SIG-M5 treated with dmso at 0.1 percent for 504 hours (cell line): ENCODE measurements around the gene CLTB.
"Not testable (repeated sequence)": the region's sequence is repeated elsewhere in the genome, so short reads cannot be mapped to it uniquely, and the experiment has no call there.

Source experiments
- DNase-seq: peaks from one replicate; lab custom pipeline; 2025; ENCODE audit not compliant: unreplicated experiment; lab: John Stamatoyannopoulos, UW

The CLTB gene

GRCh38 chr5:176427971-176428370, 11.6 kb upstream of the CLTB start:
- no peak for DNase-seq

- no peak for DNase-seq
Measured at GRCh38 chr5:176426876-176427275, 10.5 kb upstream of the CLTB start.

- no peak for DNase-seq
Measured at GRCh38 chr5:176425791-176426190, 9.5 kb upstream of the CLTB start.

GRCh38 chr5:176425138-176425537, 8.8 kb upstream of the CLTB start:
- DNase-seq: no peak

GRCh38 chr5:176424181-176424580, 7.8 kb upstream of the CLTB start:
- no peak for DNase-seq

GRCh38 chr5:176420972-176421544, 4.7 kb upstream of the CLTB start:
- DNase-seq: no peak

GRCh38 chr5:176420086-176420485, 3.7 kb upstream of the CLTB start:
- no peak for DNase-seq

GRCh38 chr5:176418251-176418650, 1.9 kb upstream of the CLTB start:
- no peak for DNase-seq

GRCh38 chr5:176416965-176417364, 626 bp upstream of the CLTB start:
- DNase-seq: no peak

GRCh38 chr5:176415240-176415951, 943 bp downstream of the CLTB start:
- DNase-seq: no peak

- DNase-seq: no peak
Measured at GRCh38 chr5:176414704-176415103, 1.6 kb downstream of the CLTB start.

GRCh38 chr5:176413709-176414191, 2.6 kb downstream of the CLTB start:
- no peak for DNase-seq

GRCh38 chr5:176413255-176413565, 3.1 kb downstream of the CLTB start:
- DNase-seq: no peak

GRCh38 chr5:176412517-176413254, 3.7 kb downstream of the CLTB start:
- no peak for DNase-seq

- no peak for DNase-seq
Measured at GRCh38 chr5:176410486-176411180, 5.7 kb downstream of the CLTB start.

- no peak for DNase-seq
Measured at GRCh38 chr5:176409765-176410164, 6.6 kb downstream of the CLTB start.

- DNase-seq: no peak
Measured at GRCh38 chr5:176408590-176408989, 7.7 kb downstream of the CLTB start.

- not testable (repeated sequence) for DNase-seq
Measured at GRCh38 chr5:176408252-176408573, 8.1 kb downstream of the CLTB start.

- no peak for DNase-seq
Measured at GRCh38 chr5:176407456-176408251, 8.7 kb downstream of the CLTB start.

GRCh38 chr5:176406436-176407052, 9.8 kb downstream of the CLTB start:
- no peak for DNase-seq
